ENCODE measurements around the gene UVRAG.

GRCh38 chr11:75781296-75781695 lies 33.7 kb upstream of the UVRAG start:
- TF ChIP-seq CTCF (IDR thresholded peaks at IDR 0.05) (no peak), POLR2A (IDR thresholded peaks at IDR 0.05) (no peak)
